Measurements from ENCODE around the gene CACNB2. TPM values are rescaled to one million over a fixed set of nuclear protein-coding genes. Genes with fewer than 3 reads are reported as not detected.

Gene CACNB2
- total RNA-seq, 1 experiment from 2014 or later = not detected

- no peak for DNase-seq
- H3K4me3 Mint-ChIP-seq (ENCODE audit: low read depth, unreplicated experiment) = no peak overlapping the region
- no peaks in the 10 kb centered on the region for H3K9me3 Mint-ChIP-seq (ENCODE audit: low read depth, unreplicated experiment)
- CTCF ChIA-PET = interaction anchor here (0.6 kb wide), 1 partner anchor 1445 kb away, joined by 3 read pairs; no protein-coding TSS in a partner anchor
- BruUV-seq (replicated peaks) = no TSS peak
- intact Hi-C loops (cut with micrococcal nuclease; ENCODE audit: unreplicated experiment) = no loop called here
- no peak for TF ChIP-seq CTCF (IDR thresholded peaks at IDR 0.05; ENCODE audit: unreplicated experiment)
- no peaks in the 10 kb centered on the region for H3K36me3 Mint-ChIP-seq (ENCODE audit: insufficient read depth, unreplicated experiment)
- no peaks in the 10 kb centered on the region for H3K4me1 Mint-ChIP-seq (ENCODE audit: low read depth, unreplicated experiment)
- no peaks in the 10 kb centered on the region for H3K27me3 Mint-ChIP-seq (ENCODE audit: unreplicated experiment)
- no peak overlapping the region for H3K27ac Mint-ChIP-seq (ENCODE audit: unreplicated experiment)
Observed at GRCh38 chr10:18463673-18464211, 323.5 kb downstream of the CACNB2 start.

GRCh38 chr10:18469125-18469524 is 328.9 kb downstream of the CACNB2 start:
- peaks cover 5% of the 10 kb centered on the region for H3K27me3 Mint-ChIP-seq (ENCODE audit: unreplicated experiment)
- CTCF ChIA-PET = no interaction called here
- H3K9me3 Mint-ChIP-seq (ENCODE audit: low read depth, unreplicated experiment) = peaks cover 3% of the 10 kb centered on the region
- no peaks in the 10 kb centered on the region for H3K4me1 Mint-ChIP-seq (ENCODE audit: low read depth, unreplicated experiment)
- TF ChIP-seq CTCF (IDR thresholded peaks at IDR 0.05; ENCODE audit: unreplicated experiment) = no peak
- no peaks in the 10 kb centered on the region for H3K36me3 Mint-ChIP-seq (ENCODE audit: insufficient read depth, unreplicated experiment)
- no TSS peak for BruUV-seq (replicated peaks)
- no peak overlapping the region for H3K27ac Mint-ChIP-seq (ENCODE audit: unreplicated experiment)
- intact Hi-C loops (cut with micrococcal nuclease; ENCODE audit: unreplicated experiment) = no loop called here
- no peak overlapping the region for H3K4me3 Mint-ChIP-seq (ENCODE audit: low read depth, unreplicated experiment)
- no peak for DNase-seq

GRCh38 chr10:18472977-18473376 is 332.8 kb downstream of the CACNB2 start:
- no peak overlapping the region for H3K27ac Mint-ChIP-seq (ENCODE audit: unreplicated experiment)
- TF ChIP-seq CTCF (IDR thresholded peaks at IDR 0.05; ENCODE audit: unreplicated experiment) = no peak
- CTCF ChIA-PET = no interaction called here

GRCh38 chr10:18473424-18474117 is 333.3 kb downstream of the CACNB2 start:
- Mint-ChIP-seq H3K27me3 (ENCODE audit: unreplicated experiment) (peaks cover 16% of the 10 kb centered on the region), H3K4me1 (ENCODE audit: low read depth, unreplicated experiment) (no peaks in the 10 kb centered on the region), H3K36me3 (ENCODE audit: insufficient read depth, unreplicated experiment) (no peaks in the 10 kb centered on the region), H3K4me3 (ENCODE audit: low read depth, unreplicated experiment) (no peak overlapping the region), H3K9me3 (ENCODE audit: low read depth, unreplicated experiment) (peaks cover 5% of the 10 kb centered on the region), H3K27ac (ENCODE audit: unreplicated experiment) (no peak overlapping the region)
- no peak for TF ChIP-seq CTCF (IDR thresholded peaks at IDR 0.05; ENCODE audit: unreplicated experiment)
- no peak for DNase-seq
- intact Hi-C loops (cut with micrococcal nuclease; ENCODE audit: unreplicated experiment) = no loop called here
- CTCF ChIA-PET = no interaction called here
- no TSS peak for BruUV-seq (replicated peaks)

More at GRCh38 chr10:18472977-18473376, 332.8 kb downstream of the CACNB2 start:
- H3K36me3 Mint-ChIP-seq (ENCODE audit: insufficient read depth, unreplicated experiment) = no peaks in the 10 kb centered on the region
- no peaks in the 10 kb centered on the region for H3K4me1 Mint-ChIP-seq (ENCODE audit: low read depth, unreplicated experiment)
- H3K27me3 Mint-ChIP-seq (ENCODE audit: unreplicated experiment) = peaks cover 16% of the 10 kb centered on the region
- no TSS peak for BruUV-seq (replicated peaks)
- intact Hi-C loops (cut with micrococcal nuclease; ENCODE audit: unreplicated experiment) = no loop called here
- DNase-seq = no peak
- no peak overlapping the region for H3K4me3 Mint-ChIP-seq (ENCODE audit: low read depth, unreplicated experiment)
- H3K9me3 Mint-ChIP-seq (ENCODE audit: low read depth, unreplicated experiment) = peaks cover 5% of the 10 kb centered on the region

All from Calu3 (cell line).